ENCODE results near the gene SAMMSON.

Gene SAMMSON

DNA sequence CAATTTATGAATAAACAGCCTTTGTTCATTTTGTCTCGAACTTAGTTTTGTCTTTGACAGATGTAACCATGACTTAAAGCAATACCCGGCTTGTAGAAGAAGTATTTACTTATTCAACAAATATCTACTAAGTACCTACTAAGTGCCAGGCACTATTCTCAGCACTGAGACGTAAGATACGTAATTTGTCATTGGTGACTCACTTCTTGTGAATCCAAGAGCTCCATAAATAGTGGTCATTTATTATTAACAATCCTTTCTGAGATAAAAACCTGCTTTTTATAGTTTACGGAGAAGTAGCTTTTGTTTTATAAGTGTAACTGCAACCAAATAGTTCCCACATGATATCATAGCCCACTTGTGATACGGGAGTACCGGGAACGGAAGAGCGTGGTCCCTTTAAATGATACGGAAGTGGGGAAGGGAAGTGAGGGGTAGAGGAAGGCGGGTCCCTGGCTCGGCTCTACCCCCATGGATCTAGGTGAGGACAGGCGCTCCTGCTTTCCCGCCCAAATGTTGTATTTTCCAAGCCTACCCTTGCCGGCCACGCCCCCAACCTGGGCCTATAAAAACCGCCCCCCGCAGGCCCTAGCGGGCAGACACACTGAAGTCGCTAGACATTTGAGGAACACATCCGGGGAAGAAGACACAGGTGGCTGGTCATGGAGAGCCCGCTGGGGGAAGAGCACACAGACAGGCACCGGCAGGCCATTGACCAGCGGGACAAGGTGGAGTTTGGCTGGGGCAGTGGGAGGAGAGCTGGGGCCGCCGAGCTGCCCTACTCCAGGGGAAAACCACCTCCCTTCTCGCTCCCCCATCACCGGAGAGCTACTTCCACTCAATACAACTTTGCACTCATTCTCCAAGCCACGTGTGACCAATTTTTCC is at the start of gene SAMMSON:
TSS of gene SAMMSON (plus strand) at position 594 of the 888 bp plus-strand sequence.
- DNase-seq: no peak

DNA sequence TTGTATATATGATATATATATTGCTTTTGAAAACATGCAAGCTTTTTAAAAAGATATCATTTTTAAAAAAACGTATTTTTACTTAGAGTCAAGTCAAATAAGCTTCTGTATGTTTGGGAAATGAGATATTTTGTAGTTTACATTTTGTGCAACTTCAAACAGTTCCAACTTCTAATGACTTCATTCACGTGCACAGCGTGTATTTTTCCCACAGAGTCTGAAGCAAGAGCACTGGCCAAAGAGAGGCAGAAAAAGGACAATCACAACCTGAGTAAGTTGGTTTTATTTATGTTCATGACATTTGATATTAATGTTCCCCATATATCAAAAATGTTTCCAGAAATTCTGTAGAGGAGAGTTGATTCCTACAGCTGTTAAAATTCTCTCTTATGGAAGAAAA is 47.9 kb upstream of the SAMMSON start:
- DNase-seq: no peak

- no peak for DNase-seq
These were observed 40.0 kb upstream of the SAMMSON start for GRCh38 chr3:69959581-69959980.

DNA sequence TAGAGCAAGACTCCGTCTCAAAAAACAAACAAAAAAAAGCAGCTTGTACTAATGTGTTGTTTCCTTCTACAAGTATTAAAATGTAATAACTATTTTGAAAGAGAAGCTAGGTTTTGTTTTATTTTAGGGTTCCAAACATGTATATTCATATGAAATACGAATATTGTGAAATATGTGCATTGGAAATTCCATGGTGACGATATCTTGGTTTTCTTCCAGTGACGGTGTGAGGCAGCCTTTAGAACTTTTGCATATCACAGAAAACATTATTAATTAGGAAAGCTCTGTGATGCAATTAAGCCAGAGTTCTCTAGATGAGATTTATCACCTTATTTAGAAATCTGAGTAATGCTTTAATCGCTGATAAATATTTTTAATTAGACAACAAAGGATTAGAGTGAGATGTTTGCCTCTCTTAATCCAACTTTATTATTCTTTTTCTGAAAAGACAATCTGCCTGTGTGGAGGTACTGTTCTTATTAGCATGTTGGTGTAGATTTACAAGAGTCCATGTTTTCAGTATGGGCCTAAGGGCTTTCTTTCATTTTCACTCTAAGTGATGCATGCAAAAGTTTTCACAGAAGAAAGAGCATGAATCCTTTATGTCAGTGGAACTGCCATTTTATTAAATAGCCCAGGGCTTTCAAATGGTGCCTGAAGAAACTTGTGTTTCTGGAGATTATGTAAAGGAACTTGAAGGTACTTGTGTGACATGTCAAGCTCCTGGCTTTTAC is 37.7 kb upstream of the SAMMSON start:
- no peak for DNase-seq

- DNase-seq: no peak
These were observed 35.9 kb upstream of the SAMMSON start for GRCh38 chr3:69963643-69964042.

DNA sequence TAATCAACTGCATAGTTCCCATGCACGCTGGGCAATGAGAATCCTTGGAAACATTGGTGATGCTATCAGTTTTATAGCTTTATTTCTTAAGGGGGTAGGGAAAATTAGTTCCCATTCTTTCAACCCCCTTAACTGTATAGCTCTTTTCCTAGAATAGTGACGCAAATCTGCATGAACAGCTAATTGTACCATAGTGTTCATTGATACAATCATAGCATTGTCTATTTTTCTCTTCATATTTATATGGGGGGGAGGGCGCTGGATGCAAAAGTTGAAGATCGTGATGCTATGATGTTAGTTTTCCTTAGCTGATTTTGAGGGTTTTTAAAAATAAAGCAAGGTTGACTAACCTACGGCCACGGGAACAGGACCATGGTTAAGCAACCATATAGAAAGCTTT is 32.4 kb upstream of the SAMMSON start:
- no peak for DNase-seq

GRCh38 chr3:69970827-69971226 is 28.7 kb upstream of the SAMMSON start:
- no peak for DNase-seq

DNA sequence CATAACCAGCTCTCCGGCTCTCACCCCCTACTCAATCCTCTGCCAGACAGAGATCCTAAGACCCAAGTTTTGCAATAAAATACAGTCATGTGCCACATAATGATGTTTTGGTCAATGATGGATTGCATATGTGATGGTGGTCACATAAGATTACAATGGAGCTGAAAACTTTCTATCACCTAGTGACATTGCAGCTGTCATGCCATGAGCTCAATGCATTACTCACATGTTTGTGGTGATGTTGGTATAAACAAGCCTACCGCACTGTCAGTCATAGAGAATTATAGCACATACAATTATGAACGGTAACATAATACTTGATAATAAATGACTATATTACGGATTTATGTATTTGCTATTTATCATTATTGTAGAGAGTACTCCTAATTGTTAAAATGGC is 26.9 kb upstream of the SAMMSON start:
- DNase-seq: no peak

DNA sequence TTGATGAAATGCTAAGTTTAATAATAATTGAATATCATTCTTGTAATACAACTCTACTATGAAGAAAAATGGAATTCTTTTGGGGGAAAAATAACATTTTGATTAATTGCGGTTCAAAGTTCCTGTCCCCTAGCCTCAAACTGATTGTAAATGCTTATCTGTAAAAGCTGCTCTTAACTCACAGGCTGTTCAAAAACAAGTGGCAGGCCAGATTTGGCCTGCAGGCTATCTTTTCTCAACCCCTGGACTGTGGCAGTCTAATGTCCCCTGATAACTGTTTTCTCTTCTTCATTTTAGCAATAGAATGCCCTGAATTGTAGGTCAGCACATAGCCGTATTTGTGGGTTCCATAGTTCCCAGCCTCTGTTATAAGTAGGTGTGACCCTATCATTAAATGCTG is 23.5 kb upstream of the SAMMSON start:
- no peak for DNase-seq

- DNase-seq: no peak
These were observed 15.8 kb upstream of the SAMMSON start for GRCh38 chr3:69983546-69984265.

DNA sequence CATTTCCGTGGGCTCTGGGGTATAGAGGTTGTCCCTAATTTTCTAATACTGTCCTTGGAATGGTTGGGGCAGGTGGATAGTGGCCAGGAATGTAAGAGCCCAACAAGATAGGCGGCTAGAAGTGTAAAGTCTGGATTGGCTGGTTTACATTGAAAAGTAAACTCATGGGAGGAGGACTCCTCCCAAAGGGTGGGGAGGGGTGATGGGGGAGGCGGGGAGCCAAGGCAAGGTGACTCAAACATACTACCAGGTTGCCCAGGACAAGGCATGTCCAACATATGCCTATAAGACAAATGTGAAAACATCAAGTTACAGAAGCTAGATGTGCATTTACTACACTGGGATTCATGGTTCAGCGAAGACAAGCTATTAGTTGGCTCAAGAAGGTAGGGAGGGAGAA is 14.3 kb upstream of the SAMMSON start:
- no peak for DNase-seq

DNA sequence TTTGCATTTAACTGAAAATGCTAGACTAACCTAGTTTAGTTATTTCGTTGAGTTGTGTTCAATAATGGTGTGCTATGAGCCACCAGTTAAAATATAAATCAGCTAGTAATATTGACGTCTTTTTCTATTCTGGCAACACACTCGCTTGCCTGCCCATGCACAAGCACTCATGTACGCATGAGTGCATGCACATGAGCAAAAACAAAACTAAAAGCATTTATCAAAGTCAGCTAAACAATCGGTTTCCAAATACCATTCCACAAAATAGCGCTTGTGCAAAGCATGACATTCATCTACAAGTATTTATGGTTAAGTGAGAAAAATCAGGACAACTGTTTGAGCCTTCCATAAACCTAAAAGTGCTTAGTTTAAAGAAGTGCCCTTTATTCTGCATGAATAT is 13.1 kb upstream of the SAMMSON start:
- DNase-seq: no peak

DNA sequence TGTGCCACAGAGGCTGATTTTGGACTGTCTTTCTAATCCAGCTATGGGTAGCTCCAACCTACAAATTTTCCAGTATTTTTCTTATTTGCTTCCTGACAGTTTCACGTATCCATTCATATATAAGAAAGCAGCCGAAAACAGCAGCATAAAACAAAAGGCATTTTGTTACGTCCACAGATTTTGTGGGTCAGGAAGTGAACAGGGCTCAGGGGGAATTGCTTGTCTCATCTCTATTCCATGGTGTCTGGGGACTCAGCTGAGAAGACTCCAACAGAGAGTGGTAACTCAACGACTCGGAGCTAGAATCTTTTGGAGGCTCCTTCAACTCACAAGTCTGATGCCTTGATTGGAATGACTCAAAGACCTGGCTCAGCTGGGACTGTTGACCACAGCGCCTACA is 11.7 kb upstream of the SAMMSON start:
- DNase-seq: no peak

- no peak for DNase-seq
These were observed 5.8 kb upstream of the SAMMSON start for GRCh38 chr3:69993757-69994156.

DNA sequence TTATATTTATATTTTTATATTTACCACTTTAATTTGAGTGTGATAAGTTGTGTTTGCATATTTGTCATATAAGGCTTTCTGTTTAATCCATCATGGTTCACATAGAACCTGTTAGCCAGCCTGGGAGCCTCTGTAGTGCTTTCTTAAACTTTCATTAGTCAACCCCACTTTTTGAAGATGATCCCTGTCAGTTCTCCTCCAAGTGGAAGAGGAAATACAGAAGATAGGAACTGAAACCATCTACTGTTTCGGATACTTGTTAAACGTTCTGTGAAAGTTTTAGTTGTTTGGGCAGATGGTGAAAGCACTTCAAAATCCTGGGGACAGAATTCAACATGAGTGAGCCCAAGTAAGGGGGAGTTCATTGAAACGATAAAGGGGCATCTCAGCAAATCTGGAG is 4.6 kb upstream of the SAMMSON start:
- no peak for DNase-seq

DNA sequence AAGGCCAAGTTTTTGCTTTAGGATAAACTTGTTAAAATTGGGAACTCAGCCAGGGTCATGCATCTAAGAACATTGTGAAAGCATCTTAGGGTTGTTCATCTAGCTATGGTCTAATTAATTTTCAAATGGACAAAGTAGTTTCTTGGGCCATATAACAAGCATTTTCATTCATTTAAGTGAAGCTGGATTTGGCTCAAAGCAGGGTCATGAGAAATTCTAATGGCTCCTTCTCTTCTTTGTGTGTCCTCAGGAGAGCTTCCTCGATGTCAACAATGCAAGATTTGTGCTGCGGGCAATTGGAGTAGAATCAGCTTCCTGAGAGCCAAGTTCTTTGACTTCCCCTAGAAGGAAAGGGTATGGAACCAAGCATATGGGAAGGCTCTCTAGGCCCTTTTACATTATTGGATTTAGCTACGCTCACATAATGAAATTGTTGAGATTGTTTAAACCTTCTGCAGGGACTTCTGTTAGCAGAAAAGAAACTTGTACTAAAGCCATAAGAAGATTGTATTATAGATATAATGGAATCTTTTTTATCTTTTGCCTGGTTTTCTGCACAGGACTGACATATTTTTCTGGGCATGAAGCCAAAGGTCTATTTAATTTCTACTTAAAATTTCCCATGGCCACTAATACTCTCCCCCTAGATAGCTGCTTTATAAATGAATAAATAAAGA is 1.8 kb upstream of the SAMMSON start:
- DNase-seq: no peak

DNA sequence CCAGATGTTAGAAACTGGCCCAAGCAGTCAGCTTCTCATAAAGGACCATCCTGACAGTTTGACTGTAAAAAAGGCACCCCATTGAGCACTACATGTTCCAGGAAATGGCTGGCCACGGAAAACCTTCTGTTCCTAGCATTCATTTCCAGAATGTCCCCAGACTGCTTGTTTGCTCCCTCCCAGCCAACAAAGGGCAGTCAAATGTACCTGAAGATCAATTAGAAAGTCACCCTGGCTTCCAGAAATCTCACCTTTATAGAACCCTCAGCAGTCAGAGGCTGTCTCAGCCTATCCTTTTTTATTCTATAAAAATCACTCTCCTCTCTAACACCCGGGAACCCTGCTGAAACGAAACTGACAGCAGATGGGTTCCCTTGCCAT is 784 bp upstream of the SAMMSON start:
- DNase-seq: no peak

DNA sequence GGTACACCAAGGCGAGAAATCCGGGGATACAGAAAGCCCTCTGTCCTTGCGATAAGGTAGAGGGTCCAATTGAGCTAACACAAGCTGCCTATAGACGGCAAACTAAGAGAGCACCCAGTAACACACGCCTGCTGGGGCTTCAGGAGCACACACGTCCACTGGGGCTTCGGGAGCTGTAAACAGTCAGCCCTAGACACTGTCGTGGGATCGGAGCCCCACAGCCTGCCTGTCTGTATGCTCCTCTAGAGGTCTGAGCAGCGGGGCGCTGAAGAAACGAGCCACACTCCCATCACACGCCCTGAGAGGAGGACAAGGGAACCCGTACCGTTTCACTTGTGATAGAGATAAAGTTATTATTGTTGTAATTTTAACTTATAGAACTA is 486 bp downstream of the SAMMSON start:
- no peak for DNase-seq

- no peak for DNase-seq
These were observed 1.1 kb downstream of the SAMMSON start for GRCh38 chr3:70000563-70001081.

DNA sequence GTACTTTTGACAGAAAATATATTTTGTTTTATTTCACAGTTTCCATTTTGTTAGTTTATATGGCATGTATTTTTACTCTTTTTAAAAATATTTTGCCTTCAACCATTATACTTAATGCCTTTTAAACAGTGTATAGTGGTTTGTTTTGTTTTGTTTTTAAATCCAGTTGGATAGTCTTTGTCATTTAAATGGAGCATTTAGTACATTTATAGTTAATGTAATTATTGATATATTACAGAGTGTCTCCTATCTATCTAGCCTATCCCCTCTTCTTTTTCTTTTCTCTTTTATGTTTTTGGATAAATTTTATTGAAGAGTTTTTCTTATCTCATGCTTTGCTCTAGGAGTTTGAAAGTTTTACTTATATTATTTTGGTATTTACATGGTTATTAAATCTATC is 3.6 kb downstream of the SAMMSON start:
- DNase-seq: no peak

DNA sequence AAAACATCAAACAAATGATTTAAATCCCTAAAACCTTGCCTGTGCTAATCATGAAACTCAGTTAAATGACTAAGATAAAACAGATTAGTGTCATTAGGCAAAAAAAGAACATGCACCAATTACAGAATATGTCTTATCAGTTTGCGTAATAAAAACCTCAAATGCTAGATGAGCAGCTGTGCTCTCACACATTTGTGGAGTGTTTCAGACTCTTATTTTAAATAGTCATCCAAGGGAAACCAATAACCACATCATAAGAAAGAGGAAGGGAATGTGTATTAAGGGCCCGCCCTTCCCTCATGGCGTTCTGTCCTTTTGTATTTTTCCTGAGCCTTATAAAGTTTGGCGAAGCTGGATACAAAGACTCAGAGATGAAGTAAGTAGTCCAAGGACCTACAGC is 6.6 kb downstream of the SAMMSON start:
- DNase-seq: no peak

DNA sequence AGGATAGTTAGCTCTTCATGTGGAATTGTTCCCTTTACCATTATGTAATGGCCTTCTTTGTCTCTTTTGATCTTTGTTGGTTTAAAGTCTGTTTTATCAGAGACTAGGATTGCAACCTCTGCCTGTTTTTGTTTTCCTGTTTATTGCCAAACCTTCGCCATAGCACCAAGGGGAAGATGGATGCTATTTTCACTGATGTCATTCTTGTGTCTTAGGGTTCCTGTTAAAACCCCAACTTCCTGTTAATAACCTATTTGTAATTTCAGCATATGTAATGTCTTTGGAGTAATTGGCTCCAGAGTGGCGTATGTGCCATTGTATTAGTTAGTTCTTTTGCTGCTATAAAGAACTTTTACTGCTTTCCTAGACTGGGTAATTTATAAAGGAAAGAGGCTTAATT is 10.8 kb downstream of the SAMMSON start:
- no peak for DNase-seq

GRCh38 chr3:70011582-70011981 is 12.0 kb downstream of the SAMMSON start:
- DNase-seq: no peak

Data from stimulated activated naive CD4-positive, alpha-beta T cell treated with Interleukin-2 at 50 U/mL for 16 hours (primary cell).